ENCODE data around the gene SMAD2. TPM values are rescaled to one million over a fixed set of nuclear protein-coding genes. Genes with fewer than 3 reads are reported as not detected.
A peak's percentile ranks its signal among the peaks of the same experiment; 100 is the strongest.

SMAD2 gene
- total and polyA plus RNA-seq, 2 of the 8 experiments (the other 6 are each of a cell fraction or from before 2014, with no cell fraction given), result 28.4 to 124 TPM

DNA sequence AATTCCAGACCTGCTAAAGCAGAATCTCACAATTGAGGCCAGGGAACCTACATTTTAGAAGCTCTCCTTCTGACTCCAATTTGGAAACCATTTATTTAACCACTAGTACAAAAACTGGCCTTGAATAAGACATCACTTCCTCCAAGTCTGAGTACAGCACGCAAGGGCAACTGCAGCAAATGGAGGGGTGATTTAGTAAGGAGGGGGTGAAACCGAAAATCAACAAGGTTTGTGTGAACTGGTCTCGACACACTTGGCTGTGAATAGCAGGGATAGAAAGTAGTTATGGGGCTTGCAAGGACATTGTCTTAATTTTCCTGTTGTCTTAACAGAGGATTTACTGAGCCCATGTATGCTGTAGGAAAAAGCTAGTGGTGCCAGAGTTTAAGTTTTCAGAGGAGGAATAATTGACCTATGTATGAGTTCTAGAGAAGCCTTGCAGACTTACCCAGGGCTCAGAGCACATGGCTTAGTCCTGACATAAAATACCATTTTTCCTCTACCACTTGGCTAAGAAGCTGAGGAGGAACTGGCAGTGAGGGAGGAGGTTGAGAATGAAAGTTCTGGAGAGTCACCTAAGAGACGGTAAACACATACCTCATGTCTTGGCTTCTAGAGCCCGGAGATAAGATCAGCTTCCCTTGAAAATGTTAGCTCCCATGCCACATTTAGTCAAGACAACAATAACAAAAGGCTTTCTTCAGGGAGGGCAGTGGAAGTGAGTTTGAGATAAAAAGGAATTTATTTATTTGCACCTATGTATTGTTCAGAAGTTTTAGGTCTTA lies 114.8 kb downstream of the SMAD2 start:
- Histone ChIP-seq H3K9me3 (ENCODE audit: insufficient read depth in 2 of 2, low read depth in 1 of 2, low read length in 1 of 2) (no peaks in the 10 kb centered on the region), H4K8ac (ENCODE audit: extremely low read depth, insufficient read depth, low read length) (no peak overlapping the region), H2BK12ac (ENCODE audit: low read depth, low read length) (0 out of 2 replicates have a peak overlapping the region, but pooled peaks have one; percentile 4), H3K4me2 (ENCODE audit: insufficient read depth in 1 of 2, low read depth in 2 of 2, low read length in 2 of 2) (no peak overlapping the region), H2BK15ac (ENCODE audit: low read length) (no peak overlapping the region), H3K23ac (ENCODE audit: insufficient read length) (no peak overlapping the region), H3K36me3 (ENCODE audit: control insufficient read depth in 2 of 4, insufficient read depth in 4 of 4, low read length in 3 of 4) (no peaks in the 10 kb centered on the region), H3K56ac (replicated peaks; ENCODE audit: insufficient read length, low read depth, low read length) (no peak overlapping the region), H3K4me3 (ENCODE audit: extremely low read depth in 1 of 4, insufficient read depth in 2 of 4, low read depth in 3 of 4, low read length in 4 of 4) (no peak overlapping the region), H3K4me1 (replicated peaks in 1 of 4; ENCODE audit: control insufficient read depth in 3 of 4, insufficient read depth in 4 of 4, low read length in 3 of 4) (peaks cover 1 to 10% (median 8%) of the 10 kb centered on the region in 4 experiments; a peak in 6 of 7 replicates), H2AFZ (ENCODE audit: low read length) (no peak overlapping the region), H2BK20ac (ENCODE audit: low read length) (no peak overlapping the region), H4K91ac (replicated peaks; ENCODE audit: insufficient read length, low read length) (no peak overlapping the region), H2AK5ac (ENCODE audit: low read depth, low read length) (no peak overlapping the region), H3K14ac (ENCODE audit: insufficient read length) (no peak overlapping the region), H3K9ac (replicated peaks in 1 of 4; ENCODE audit: extremely low read depth in 1 of 4, low read depth in 3 of 4, low read length in 3 of 4) (no peak overlapping the region), H2BK120ac (replicated peaks; ENCODE audit: low read depth, low read length) (no peak overlapping the region), H3K18ac (ENCODE audit: extremely low read depth, low read length) (peak overlapping the region; percentile 49; the same call in 1 of the 2 replicates), H3K23me2 (ENCODE audit: low read depth, low read length) (no peaks in the 10 kb centered on the region), H3K27ac (ENCODE audit: low read depth, low read length) (no peak overlapping the region), H2BK5ac (ENCODE audit: low read depth, low read length) (no peak overlapping the region), H3K4ac (replicated peaks; ENCODE audit: insufficient read length, low read depth, low read length) (no peak overlapping the region), H3K79me1 (ENCODE audit: low read depth, low read length) (no peaks in the 10 kb centered on the region), H4K5ac (ENCODE audit: insufficient read length, low read depth, low read length) (no peak overlapping the region), H3K27me3 (replicated peaks in 1 of 4; ENCODE audit: control insufficient read depth in 3 of 4, extremely low read depth in 1 of 4, insufficient read depth in 3 of 4, low read length in 3 of 4) (no peaks in the 10 kb centered on the region), H4K20me1 (replicated peaks in 1 of 2; ENCODE audit: control insufficient read depth in 1 of 2, insufficient read depth in 2 of 2, low read length in 2 of 2) (no peaks in the 10 kb centered on the region), H3K79me2 (ENCODE audit: control insufficient read depth in 1 of 2, insufficient read depth in 2 of 2, low read length in 2 of 2) (no peaks in the 10 kb centered on the region)
- ChIA-PET POLR2A (ENCODE audit: partially characterized antibody) (no interaction called here), CTCF (ENCODE audit: partially characterized antibody) (interaction anchor here (0.9 to 1.5 kb wide), 3 partner anchors 31 to 192 kb away, joined by 3 read pairs; no protein-coding TSS in a partner anchor)
- FAIRE-seq, result peak; percentile 13
- DNase-seq (ENCODE audit: low read depth in 1 of 2, low spot score in 2 of 2), result no peak
- WGBS, 2 experiments (ENCODE audit: extremely low coverage in 1 of 2, insufficient coverage in 1 of 2, insufficient read length in 1 of 2, insufficient replicate concordance in 2 of 2, low coverage in 1 of 2, low lambda C conversion rate in 2 of 2, missing lambda C conversion rate in 1 of 2), result 88% methylated on average over 5 of the region's 5 CpGs; no CpG with 5 or more reads in 1 of the 2 experiments
- TF ChIP-seq BACH1 (IDR thresholded peaks at IDR 0.05; ENCODE audit: low read length), result no peak
- TF ChIP-seq BCL11A (IDR thresholded peaks at IDR 0.05; ENCODE audit: low read depth in 2 of 2, low read length in 2 of 2), result no peak
- TF ChIP-seq EZH2 (IDR thresholded peaks at IDR 0.05; ENCODE audit: low read depth, low read length, severe bottlenecking), result no peak
